HUES64 (cell line): Measurements from ENCODE around the gene TENM4.

ENCODE experiments used
- H3K27ac ChIP-seq: 2 replicates; pipeline ENCODE4 v1.7.0; 2013; ENCODE audit warnings: low read depth, low read length, inconsistent platforms
- H3K27me3 ChIP-seq: 2 replicates; pipeline ENCODE4 v1.6.1; 2013; ENCODE audit warnings: mild to moderate bottlenecking, low read length; ENCODE audit not compliant: insufficient read depth
- H3K36me3 ChIP-seq: 2 replicates; pipeline ENCODE4 v1.6.1; 2013; ENCODE audit warnings: mild to moderate bottlenecking, low read length; ENCODE audit not compliant: insufficient read depth
- H3K4me1 ChIP-seq: 2 replicates; pipeline ENCODE4 v1.6.1; 2013; ENCODE audit warnings: mild to moderate bottlenecking, low read length, moderate library complexity; ENCODE audit not compliant: insufficient read depth
- H3K4me3 ChIP-seq: 2 replicates; pipeline ENCODE4 v1.5.1; 2013; ENCODE audit warnings: mild to moderate bottlenecking, low read length, moderate library complexity
- H3K9ac ChIP-seq: 2 replicates; pipeline ENCODE4 v1.6.1; 2013; ENCODE audit warnings: mild to moderate bottlenecking, low read depth, low read length
- H3K9me3 ChIP-seq: 2 replicates; pipeline ENCODE4 v1.6.1; 2013; ENCODE audit warnings: low read depth, low read length; ENCODE audit not compliant: insufficient read depth
- WGBS: fragments of 150-250, 120-280 bp; methylation state at CpG from one replicate; pipeline ENCODE4 v1.1.7; 2013; ENCODE audit warnings: missing lambda C conversion rate; 5-methylcytosine and 5-hydroxymethylcytosine counted together

TENM4 gene

GRCh38 chr11:78795621-78796261, 645.1 kb downstream of the TENM4 start:
- no peaks in the 10 kb centered on the region for H3K27me3 ChIP-seq
- no peaks in the 10 kb centered on the region for H3K36me3 ChIP-seq
- no peak overlapping the region for H3K4me3 ChIP-seq
- H3K9ac ChIP-seq = no peak overlapping the region
- H3K4me1 ChIP-seq = peaks cover 3% of the 10 kb centered on the region; the same call in 1 of the 2 replicates
- no peak overlapping the region for H3K27ac ChIP-seq
- WGBS = 92% methylated on average over 6 of the region's 6 CpGs
- H3K9me3 ChIP-seq = no peaks in the 10 kb centered on the region

DNA sequence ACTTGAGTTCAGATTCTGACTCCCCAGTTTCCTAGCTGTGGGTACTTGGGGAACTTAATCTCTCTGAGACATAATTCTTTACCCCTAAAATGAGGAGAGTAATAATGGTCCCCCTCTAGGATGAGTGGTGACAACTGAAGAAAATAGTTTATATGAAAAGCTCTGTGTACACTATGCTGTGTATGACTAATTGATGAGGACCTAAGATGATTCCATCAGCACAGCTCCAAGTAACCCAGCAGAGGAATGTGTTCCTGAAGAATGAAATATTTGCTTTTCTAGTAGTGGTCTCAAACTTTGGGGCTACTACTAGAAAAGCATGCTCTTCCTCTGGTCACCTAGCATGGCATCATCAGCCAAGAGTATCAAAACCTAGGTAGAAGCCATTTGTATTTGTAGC, 648.9 kb downstream of the TENM4 start:
- H3K9ac ChIP-seq = no peak overlapping the region
- H3K9me3 ChIP-seq = no peaks in the 10 kb centered on the region
- no peaks in the 10 kb centered on the region for H3K4me1 ChIP-seq
- H3K36me3 ChIP-seq = no peaks in the 10 kb centered on the region
- H3K27ac ChIP-seq = no peak overlapping the region
- no peaks in the 10 kb centered on the region for H3K27me3 ChIP-seq
- H3K4me3 ChIP-seq = no peak overlapping the region

- Histone ChIP-seq H3K9me3 (no peaks in the 10 kb centered on the region), H3K36me3 (no peaks in the 10 kb centered on the region), H3K9ac (no peak overlapping the region), H3K4me1 (no peaks in the 10 kb centered on the region), H3K27ac (no peak overlapping the region), H3K4me3 (no peak overlapping the region), H3K27me3 (no peaks in the 10 kb centered on the region)
- WGBS = 81% methylated on average over 1 of the region's 1 CpG
Measured at GRCh38 chr11:78791254-78791653, 649.6 kb downstream of the TENM4 start.

DNA sequence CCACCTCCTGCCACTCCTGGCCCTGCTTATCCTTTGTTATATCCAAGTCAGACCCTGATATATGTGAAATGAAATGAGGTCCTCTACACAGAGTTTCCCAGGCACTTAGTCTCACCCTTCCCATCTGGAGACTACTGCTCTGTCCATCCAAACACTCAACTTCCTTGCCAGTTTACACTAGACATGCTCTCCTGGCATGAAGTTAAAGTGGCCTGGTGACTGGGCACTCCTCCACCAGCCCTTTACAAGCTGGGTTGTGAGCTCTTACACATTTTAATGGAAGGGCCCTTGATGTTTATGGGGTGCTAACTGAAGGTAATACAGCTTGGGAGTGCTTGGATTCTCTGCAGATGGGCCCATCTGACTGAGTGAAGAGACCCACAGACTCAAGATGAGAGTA, 650.0 kb downstream of the TENM4 start:
- Histone ChIP-seq H3K27ac (no peak overlapping the region), H3K4me3 (no peak overlapping the region), H3K4me1 (peaks cover 2% of the 10 kb centered on the region; the same call in 1 of the 2 replicates), H3K9me3 (no peaks in the 10 kb centered on the region), H3K27me3 (no peaks in the 10 kb centered on the region), H3K36me3 (no peaks in the 10 kb centered on the region), H3K9ac (no peak overlapping the region)

DNA sequence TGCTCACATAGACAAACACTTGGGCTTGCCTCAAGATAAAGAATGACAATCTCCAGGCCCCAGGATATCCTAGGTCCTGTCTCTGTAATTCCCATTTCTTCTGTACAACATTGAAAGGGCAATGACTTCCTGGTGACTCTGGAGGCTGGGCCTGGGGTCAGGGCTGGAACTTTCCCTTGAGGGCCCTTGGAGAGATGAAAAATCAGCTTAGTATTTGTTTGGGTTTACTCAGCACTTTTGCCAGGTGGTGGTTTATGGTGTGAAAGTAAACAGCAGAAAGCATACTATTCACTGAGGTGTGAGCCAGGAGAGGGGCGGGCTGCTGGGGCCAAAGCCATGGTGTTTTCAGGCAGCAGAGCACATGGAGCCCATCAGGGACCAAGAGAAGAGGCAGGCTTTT, 651.5 kb downstream of the TENM4 start:
- no peaks in the 10 kb centered on the region for H3K36me3 ChIP-seq
- no peak overlapping the region for H3K9ac ChIP-seq
- peaks cover 14% of the 10 kb centered on the region for H3K4me1 ChIP-seq
- 100% methylated on average over 1 of the region's 1 CpG for WGBS
- no peaks in the 10 kb centered on the region for H3K27me3 ChIP-seq
- H3K4me3 ChIP-seq = no peak overlapping the region
- H3K9me3 ChIP-seq = no peaks in the 10 kb centered on the region
- H3K27ac ChIP-seq = no peak overlapping the region

- H3K9me3 ChIP-seq = no peaks in the 10 kb centered on the region
- 93% methylated on average over 1 of the region's 1 CpG for WGBS
- H3K4me1 ChIP-seq = peaks cover 23% of the 10 kb centered on the region
- no peak overlapping the region for H3K9ac ChIP-seq
- H3K27ac ChIP-seq = no peak overlapping the region
- H3K27me3 ChIP-seq = no peaks in the 10 kb centered on the region
- H3K36me3 ChIP-seq = no peaks in the 10 kb centered on the region
- H3K4me3 ChIP-seq = no peak overlapping the region
Measured at GRCh38 chr11:78788533-78788932, 652.3 kb downstream of the TENM4 start.

DNA sequence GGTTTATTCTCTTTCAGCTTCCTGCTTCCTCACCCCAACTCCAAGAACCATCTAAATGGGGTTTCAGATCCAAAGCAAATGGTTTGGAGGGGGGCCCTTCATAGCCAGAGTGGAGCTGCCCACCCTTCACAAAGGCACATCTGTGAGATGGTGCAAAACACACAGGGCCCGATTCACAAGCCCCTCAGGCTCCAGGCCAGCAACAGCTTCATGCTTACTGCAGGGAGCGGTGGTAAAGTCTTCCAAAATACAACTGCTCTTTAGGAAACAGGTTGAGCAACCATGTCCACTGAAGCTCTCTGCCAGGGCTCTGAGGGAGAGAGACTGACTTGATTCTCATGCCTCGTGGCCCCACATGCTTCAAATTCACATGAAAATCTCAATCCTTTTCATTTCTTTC, 653.1 kb downstream of the TENM4 start:
- Histone ChIP-seq H3K4me1 (peaks cover 23% of the 10 kb centered on the region), H3K27ac (no peak overlapping the region), H3K27me3 (no peaks in the 10 kb centered on the region), H3K4me3 (no peak overlapping the region), H3K36me3 (no peaks in the 10 kb centered on the region), H3K9me3 (no peaks in the 10 kb centered on the region), H3K9ac (no peak overlapping the region)
- 80% methylated on average over 3 of the region's 3 CpGs for WGBS

- H3K27me3 ChIP-seq = no peaks in the 10 kb centered on the region
- WGBS = 94% methylated on average over 20 of the region's 20 CpGs
- no peaks in the 10 kb centered on the region for H3K36me3 ChIP-seq
- H3K4me3 ChIP-seq = no peak overlapping the region
- no peaks in the 10 kb centered on the region for H3K9me3 ChIP-seq
- H3K27ac ChIP-seq = no peak overlapping the region
- peaks cover 23% of the 10 kb centered on the region for H3K4me1 ChIP-seq
- no peak overlapping the region for H3K9ac ChIP-seq
Measured at GRCh38 chr11:78786746-78787145, 654.1 kb downstream of the TENM4 start.

DNA sequence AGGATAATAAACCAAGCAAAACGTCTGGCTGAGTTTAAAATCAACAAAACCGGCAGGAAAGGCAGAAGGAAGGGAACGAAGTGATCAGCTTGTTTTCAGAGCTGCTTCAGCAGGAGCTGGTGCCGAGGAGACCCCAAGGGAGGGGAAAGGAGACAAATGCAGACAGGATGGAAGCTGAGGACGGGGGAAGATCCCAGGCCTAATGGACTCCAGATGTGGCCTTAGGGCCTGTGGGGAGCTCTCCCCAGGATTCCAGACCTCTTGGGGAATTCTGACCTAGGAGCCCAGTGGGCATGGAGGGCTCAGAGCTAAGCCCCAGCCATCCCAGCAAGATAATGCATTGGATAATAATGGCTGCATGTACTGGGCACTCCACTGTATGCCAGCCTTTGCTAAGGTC, 654.7 kb downstream of the TENM4 start:
- H3K36me3 ChIP-seq = no peaks in the 10 kb centered on the region
- H3K4me3 ChIP-seq = no peak overlapping the region
- no peak overlapping the region for H3K27ac ChIP-seq
- peaks cover 23% of the 10 kb centered on the region for H3K4me1 ChIP-seq
- no peaks in the 10 kb centered on the region for H3K27me3 ChIP-seq
- H3K9me3 ChIP-seq = no peaks in the 10 kb centered on the region
- 75% methylated on average over 5 of the region's 5 CpGs for WGBS
- no peak overlapping the region for H3K9ac ChIP-seq

DNA sequence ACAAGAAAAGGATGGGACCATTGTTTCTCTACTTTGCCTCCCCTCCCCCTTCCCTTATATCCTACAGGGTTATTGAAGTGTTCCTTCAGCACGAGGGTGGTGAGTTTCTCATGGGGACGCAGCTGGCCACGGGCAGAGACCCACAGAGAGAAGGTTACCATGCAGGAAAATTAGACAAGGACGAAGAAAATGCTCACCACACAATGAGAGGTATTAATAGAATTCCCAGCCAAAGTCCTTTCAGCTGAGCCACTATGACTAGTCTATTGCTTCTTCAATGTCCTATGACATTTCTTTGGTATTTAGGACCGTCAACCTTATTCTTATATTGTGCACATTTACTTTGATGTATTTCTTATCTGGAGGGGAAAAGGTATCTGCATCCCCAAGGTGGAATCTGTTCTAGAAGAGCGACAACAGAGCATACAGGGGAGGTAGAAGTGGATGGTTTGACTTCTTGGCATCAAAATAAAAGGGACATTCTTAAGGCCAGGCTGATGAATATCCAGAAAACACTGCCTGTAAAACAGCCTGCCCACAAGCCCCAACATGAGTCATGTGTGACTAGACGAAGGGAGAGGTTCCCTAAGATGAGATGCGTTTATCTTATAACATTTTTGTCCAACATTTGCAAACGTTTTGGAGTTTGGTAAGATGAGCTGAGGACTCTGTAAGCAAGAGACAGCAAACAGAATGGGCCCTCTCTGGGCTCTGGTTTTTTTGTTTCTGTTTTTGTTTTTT, 656.3 kb downstream of the TENM4 start:
- H3K27me3 ChIP-seq = no peaks in the 10 kb centered on the region
- 80% methylated on average over 8 of the region's 9 CpGs for WGBS
- peaks cover 23% of the 10 kb centered on the region for H3K4me1 ChIP-seq
- no peak overlapping the region for H3K9ac ChIP-seq
- no peaks in the 10 kb centered on the region for H3K36me3 ChIP-seq
- H3K4me3 ChIP-seq = no peak overlapping the region
- no peaks in the 10 kb centered on the region for H3K9me3 ChIP-seq
- H3K27ac ChIP-seq = no peak overlapping the region

DNA sequence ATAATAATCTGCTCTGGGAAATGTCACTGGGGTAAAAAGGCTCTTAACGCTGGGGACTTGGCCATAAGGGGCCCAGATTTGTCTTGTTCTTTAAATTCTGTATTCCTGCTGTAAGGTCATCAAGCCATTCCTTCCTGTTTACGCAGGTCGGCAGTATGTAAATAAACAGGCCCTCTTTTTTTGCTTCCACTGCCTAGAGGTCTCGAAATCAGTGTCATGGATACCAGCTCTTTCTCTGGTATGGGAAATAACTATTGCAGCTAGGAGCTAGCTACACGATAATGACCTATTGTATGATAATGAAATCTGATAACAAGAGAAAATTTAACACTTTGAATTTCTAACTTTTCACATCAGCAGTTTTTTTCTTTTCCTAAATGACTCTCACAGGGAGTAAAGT, 657.0 kb downstream of the TENM4 start:
- Histone ChIP-seq H3K27ac (no peak overlapping the region), H3K9ac (no peak overlapping the region), H3K4me3 (no peak overlapping the region), H3K9me3 (no peaks in the 10 kb centered on the region), H3K27me3 (no peaks in the 10 kb centered on the region), H3K36me3 (no peaks in the 10 kb centered on the region), H3K4me1 (peaks cover 23% of the 10 kb centered on the region)
- WGBS = 76% methylated on average over 5 of the region's 5 CpGs
